ENCODE data around the gene CCDC136.

CCDC136 gene

GRCh38 chr7:128805225-128805624, 13.5 kb downstream of the CCDC136 start:
- DNase-seq (ENCODE audit: low read depth): no peak

GRCh38 chr7:128807191-128807590, 15.4 kb downstream of the CCDC136 start:
- DNase-seq (ENCODE audit: low read depth): no peak

- no peak for DNase-seq (ENCODE audit: low read depth)
These were observed 17.6 kb downstream of the CCDC136 start for GRCh38 chr7:128809363-128809762.

GRCh38 chr7:128810473-128810872, 18.7 kb downstream of the CCDC136 start:
- no peak for DNase-seq (ENCODE audit: low read depth)

GRCh38 chr7:128810997-128811396, 19.2 kb downstream of the CCDC136 start:
- no peak for DNase-seq (ENCODE audit: low read depth)

GRCh38 chr7:128811631-128812430, 20.1 kb downstream of the CCDC136 start:
- no peak for DNase-seq (ENCODE audit: low read depth)

- peak; percentile 54 for DNase-seq (ENCODE audit: low read depth)
These were observed 20.9 kb downstream of the CCDC136 start for GRCh38 chr7:128812514-128813168.

- no peak for DNase-seq (ENCODE audit: low read depth)
These were observed 22.7 kb downstream of the CCDC136 start for GRCh38 chr7:128814499-128814898.

GRCh38 chr7:128815289-128815942, 23.6 kb downstream of the CCDC136 start:
- no peak for DNase-seq (ENCODE audit: low read depth)

- no peak for DNase-seq (ENCODE audit: low read depth)
These were observed 26.9 kb downstream of the CCDC136 start for GRCh38 chr7:128818694-128819093.

- no peak for DNase-seq (ENCODE audit: low read depth)
These were observed 30.0 kb downstream of the CCDC136 start for GRCh38 chr7:128821724-128822123.

GRCh38 chr7:128826512-128826911, 34.7 kb downstream of the CCDC136 start:
- no peak for DNase-seq (ENCODE audit: low read depth)

GRCh38 chr7:128826916-128827247, 35.1 kb downstream of the CCDC136 start:
- DNase-seq (ENCODE audit: low read depth): no peak

- peak; percentile 66 for DNase-seq (ENCODE audit: low read depth)
These were observed 35.6 kb downstream of the CCDC136 start for GRCh38 chr7:128827248-128827958.

GRCh38 chr7:128827971-128828711, 36.4 kb downstream of the CCDC136 start:
- peak; percentile 85 for DNase-seq (ENCODE audit: low read depth)

GRCh38 chr7:128829391-128830166, 37.8 kb downstream of the CCDC136 start:
- DNase-seq (ENCODE audit: low read depth): peak; percentile 74

GRCh38 chr7:128830231-128831177, 38.7 kb downstream of the CCDC136 start, which contains the start of gene FLNC:
Gene FLNC, plus strand, starts transcription at chr7:128830406. Its CDS starts 232 bp downstream, at chr7:128830638.
- DNase-seq (ENCODE audit: low read depth): peak; percentile 66

- peak; percentile 74 for DNase-seq (ENCODE audit: low read depth)
These were observed 39.6 kb downstream of the CCDC136 start for GRCh38 chr7:128831178-128831993.

Data from amniotic epithelial cell (primary cell).